ENCODE measurements around the gene ENO3. TPM values are rescaled to one million over a fixed set of nuclear protein-coding genes. Genes with fewer than 3 reads are reported as not detected.

Gene ENO3
- polyA plus RNA-seq, 4 donors, result 22.1 to 28.7 (median 23.7) TPM

- no peak for DNase-seq (ENCODE audit: low read depth in 4 of 4, low spot score in 3 of 4)
These were observed 51.3 kb downstream of the ENO3 start for GRCh38 chr17:5002121-5002788.

GRCh38 chr17:5003214-5003867 lies 52.4 kb downstream of the ENO3 start:
- no peak for DNase-seq (ENCODE audit: low read depth in 4 of 4, low spot score in 3 of 4)

Other genes with a start within 250 kb of the ENO3 start
- gene PELP1, start 247.0 kb upstream of the ENO3 start, polyA plus RNA-seq (ENCODE audit: insufficient read length in 4 of 4), result 10 to 100 TPM; 40.8 to 55.7 (median 50.3) TPM
- 10 to 100 TPM; 29.2 to 34.7 (median 31.2) TPM for gene ARRB2, start 240.5 kb upstream of the ENO3 start, polyA plus RNA-seq (ENCODE audit: insufficient read length in 4 of 4)
- gene MED11, start 219.7 kb upstream of the ENO3 start, polyA plus RNA-seq (ENCODE audit: insufficient read length in 4 of 4), result 10 to 100 TPM; 24.0 to 28.8 (median 27.1) TPM
- gene ZMYND15, start 211.3 kb upstream of the ENO3 start, polyA plus RNA-seq (ENCODE audit: insufficient read length in 4 of 4), result under 1 TPM; 0.41 to 0.95 (median 0.45) TPM
- gene CXCL16, start 211.2 kb upstream of the ENO3 start, polyA plus RNA-seq (ENCODE audit: insufficient read length in 4 of 4), result 10 to 100 TPM; 12.5 to 15.6 (median 13.8) TPM
- 1 to 10 TPM in 3 of 4 donors, under 1 TPM in 1; 0.97 to 3.5 (median 1.9) TPM for gene TM4SF5, start 179.2 kb upstream of the ENO3 start, polyA plus RNA-seq (ENCODE audit: insufficient read length in 4 of 4)
- gene VMO1, start 164.8 kb upstream of the ENO3 start, polyA plus RNA-seq (ENCODE audit: insufficient read length in 4 of 4), result 1 to 10 TPM in 1 of 4 donors, under 1 TPM in 3; 0.31 to 1.1 (median 0.42) TPM
- gene GLTPD2, start 162.2 kb upstream of the ENO3 start, polyA plus RNA-seq (ENCODE audit: insufficient read length in 4 of 4), result 10 to 100 TPM in 1 of 4 donors, 1 to 10 TPM in 3; 3.8 to 14.9 (median 5.7) TPM
- 100 to 1,000 TPM; 114 to 153 (median 122) TPM for gene PSMB6, start 155.0 kb upstream of the ENO3 start, polyA plus RNA-seq (ENCODE audit: insufficient read length in 4 of 4)
- gene PLD2, start 144.0 kb upstream of the ENO3 start, polyA plus RNA-seq (ENCODE audit: insufficient read length in 4 of 4), result 10 to 100 TPM; 36.2 to 39.4 (median 38.5) TPM
- gene MINK1, start 117.8 kb upstream of the ENO3 start, polyA plus RNA-seq (ENCODE audit: insufficient read length in 4 of 4), result 10 to 100 TPM; 56.6 to 69.2 (median 59.0) TPM
- 1 to 10 TPM; 1.0 to 3.3 (median 1.5) TPM for gene C17orf107, start 51.6 kb upstream of the ENO3 start, polyA plus RNA-seq (ENCODE audit: insufficient read length in 4 of 4)
- 1 to 10 TPM; 1.1 to 2.7 (median 1.5) TPM for gene CHRNE, start 48.0 kb upstream of the ENO3 start, polyA plus RNA-seq (ENCODE audit: insufficient read length in 4 of 4)
- gene GP1BA, start 18.8 kb upstream of the ENO3 start, polyA plus RNA-seq (ENCODE audit: insufficient read length in 4 of 4), result 1 to 10 TPM; 1.4 to 3.5 (median 1.8) TPM
- gene SLC25A11, start 11.1 kb upstream of the ENO3 start, polyA plus RNA-seq (ENCODE audit: insufficient read length in 4 of 4), result 10 to 100 TPM; 78.2 to 98.0 (median 79.0) TPM
- gene RNF167, start 10.9 kb upstream of the ENO3 start, polyA plus RNA-seq (ENCODE audit: insufficient read length in 4 of 4), result 100 to 1,000 TPM; 131 to 144 (median 138) TPM
- gene PFN1, start 2.6 kb upstream of the ENO3 start, polyA plus RNA-seq (ENCODE audit: insufficient read length in 4 of 4), result 100 to 1,000 TPM; 376 to 513 (median 389) TPM
- gene SPAG7, start 16.7 kb downstream of the ENO3 start, polyA plus RNA-seq (ENCODE audit: insufficient read length in 4 of 4), result 100 to 1,000 TPM in 1 of 4 donors, 10 to 100 TPM in 3; 84.8 to 102 (median 95.8) TPM
- 10 to 100 TPM; 24.4 to 27.8 (median 25.3) TPM for gene CAMTA2, start 36.6 kb downstream of the ENO3 start, polyA plus RNA-seq (ENCODE audit: insufficient read length in 4 of 4)
- 1 to 10 TPM; 7.9 to 8.6 (median 8.3) TPM for gene INCA1, start 46.4 kb downstream of the ENO3 start, polyA plus RNA-seq (ENCODE audit: insufficient read length in 4 of 4)
- 10 to 100 TPM; 75.0 to 96.5 (median 86.3) TPM for gene KIF1C, start 46.8 kb downstream of the ENO3 start, polyA plus RNA-seq (ENCODE audit: insufficient read length in 4 of 4)
- gene SLC52A1, start 84.3 kb downstream of the ENO3 start, polyA plus RNA-seq (ENCODE audit: insufficient read length in 4 of 4), result under 1 TPM; 0.21 to 0.43 (median 0.26) TPM
- gene ZFP3, start 127.3 kb downstream of the ENO3 start, polyA plus RNA-seq (ENCODE audit: insufficient read length in 4 of 4), result 10 to 100 TPM; 11.9 to 16.8 (median 15.7) TPM
- 10 to 100 TPM; 20.1 to 37.8 (median 22.0) TPM for gene ZNF232, start 160.8 kb downstream of the ENO3 start, polyA plus RNA-seq (ENCODE audit: insufficient read length in 4 of 4)
- gene USP6, start 164.9 kb downstream of the ENO3 start, polyA plus RNA-seq (ENCODE audit: insufficient read length in 4 of 4), result 1 to 10 TPM; 3.2 to 8.4 (median 4.0) TPM
- gene ZNF594, start 240.7 kb downstream of the ENO3 start, polyA plus RNA-seq (ENCODE audit: insufficient read length in 4 of 4), result 10 to 100 TPM; 17.3 to 23.5 (median 22.5) TPM